ENCODE measurements around the gene GAGE10.

- TF ChIP-seq POLR2A (IDR thresholded peaks at IDR 0.05) (no peak), CTCF (IDR thresholded peaks at IDR 0.05) (no peak)
Measured at GRCh38 chrX:49286581-49286980, 16.9 kb upstream of the GAGE10 start.

Data from uterus (tissue), 2 donors.